Astrocyte (in vitro differentiated cells and primary cell): ENCODE measurements around the gene LRBA. TPM values are rescaled to one million over a fixed set of nuclear protein-coding genes. Genes with fewer than 3 reads are reported as not detected.

Experiments
- DNase-seq: peaks from one replicate; pipeline ENCODE4 v3.0.0-alpha.2; 2010; ENCODE audit warnings: low read depth
- FAIRE-seq: peaks from 2 replicates; lab custom pipeline; 2011; peaks lifted over from hg19 to GRCh38; lab: Jason Lieb, UNC
- H2AFZ ChIP-seq: 2 replicates; pipeline ENCODE4 v1.6.0; 2012; ENCODE audit warnings: low read depth, low read length, inconsistent platforms
- H3K27ac ChIP-seq: 2 replicates; pipeline ENCODE4 v1.5.1; 2011; ENCODE audit warnings: low read depth, low read length, inconsistent platforms
- H3K27me3 ChIP-seq: 2 replicates; pipeline ENCODE4 v1.6.0; 2011; ENCODE audit warnings: low read length, inconsistent platforms; ENCODE audit not compliant: insufficient read depth
- H3K36me3 ChIP-seq: 2 replicates; pipeline ENCODE4 v1.5.1; 2011; ENCODE audit warnings: low read length, inconsistent platforms; ENCODE audit not compliant: insufficient read depth
- H3K4me1 ChIP-seq: 2 replicates; pipeline ENCODE4 v1.5.1; 2011; ENCODE audit warnings: low read length, inconsistent platforms; ENCODE audit not compliant: insufficient read depth
- H3K4me2 ChIP-seq: 2 replicates; pipeline ENCODE4 v1.6.0; 2012; ENCODE audit warnings: low read length, inconsistent platforms
- H3K4me3 ChIP-seq: 2 replicates; pipeline ENCODE4 v1.5.1; 2011; ENCODE audit warnings: low read depth, mild to moderate bottlenecking, low read length, inconsistent platforms; ENCODE audit not compliant: insufficient read depth
- H3K79me2 ChIP-seq: 2 replicates; pipeline ENCODE4 v1.6.0; 2012; ENCODE audit warnings: mild to moderate bottlenecking, low read length, inconsistent platforms; ENCODE audit not compliant: insufficient read depth
- H3K9ac ChIP-seq: 2 replicates; pipeline ENCODE4 v1.6.0; 2012; ENCODE audit warnings: mild to moderate bottlenecking, low read length, inconsistent platforms
- H3K9me3 ChIP-seq: 2 replicates; pipeline ENCODE4 v1.5.1; 2012; ENCODE audit warnings: low read depth, mild to moderate bottlenecking, low read length, inconsistent platforms; ENCODE audit not compliant: insufficient read depth
- H4K20me1 ChIP-seq: 2 replicates; pipeline ENCODE4 v1.6.0; 2012; ENCODE audit warnings: low read length, inconsistent platforms; ENCODE audit not compliant: insufficient read depth
- H3K27ac Mint-ChIP-seq: one replicate; pipeline ENCODE4 v1.8.0; 2021; ENCODE audit warnings: mild to moderate bottlenecking, mixed read lengths; ENCODE audit not compliant: unreplicated experiment
- H3K27me3 Mint-ChIP-seq: one replicate; pipeline ENCODE4 v1.8.0; 2021; ENCODE audit warnings: low read depth, mixed read lengths; ENCODE audit not compliant: unreplicated experiment
- H3K36me3 Mint-ChIP-seq: one replicate; pipeline ENCODE4 v1.8.0; 2021; ENCODE audit warnings: low read depth, mixed read lengths; ENCODE audit not compliant: unreplicated experiment
- H3K4me1 Mint-ChIP-seq: one replicate; pipeline ENCODE4 v1.8.0; 2021; ENCODE audit warnings: low read depth, mixed read lengths; ENCODE audit not compliant: unreplicated experiment
- H3K4me3 Mint-ChIP-seq: one replicate; pipeline ENCODE4 v1.8.0; 2021; ENCODE audit warnings: mild to moderate bottlenecking, moderate library complexity, mixed read lengths; ENCODE audit not compliant: unreplicated experiment
- H3K9me3 Mint-ChIP-seq: one replicate; pipeline ENCODE4 v1.8.0; 2021; ENCODE audit warnings: mild to moderate bottlenecking, mixed read lengths; ENCODE audit not compliant: unreplicated experiment
- CTCF ChIP-seq: IDR thresholded peaks from 2 replicates; pipeline ENCODE4 v1.5.1; 2011; ENCODE audit warnings: low read depth, mild to moderate bottlenecking, inconsistent platforms, low read length, moderate library complexity; ENCODE audit not compliant: insufficient read depth
- EZH2 ChIP-seq: IDR thresholded peaks from 2 replicates; pipeline ENCODE4 v1.6.1; 2012; ENCODE audit warnings: mild to moderate bottlenecking, low read length, inconsistent platforms; ENCODE audit not compliant: insufficient read depth
- total RNA-seq: library from RNA; stranded (reverse); gene quantifications from 2 replicates; pipeline ENCODE4 v1.2.1, GENCODE V29; 2021

LRBA gene
- total RNA-seq, 1 donor from 2014 or later, result 25.3 TPM

- Histone ChIP-seq H2AFZ (no peak overlapping the region), H3K79me2 (no peaks in the 10 kb centered on the region), H3K27me3 (no peaks in the 10 kb centered on the region), H3K27ac (no peak overlapping the region), H3K36me3 (no peaks in the 10 kb centered on the region), H3K4me1 (no peaks in the 10 kb centered on the region), H3K9me3 (no peaks in the 10 kb centered on the region), H3K4me2 (no peak overlapping the region), H3K4me3 (no peak overlapping the region), H3K9ac (no peak overlapping the region), H4K20me1 (no peaks in the 10 kb centered on the region)
- Mint-ChIP-seq H3K4me3 (no peak overlapping the region), H3K36me3 (no peaks in the 10 kb centered on the region), H3K27me3 (no peaks in the 10 kb centered on the region), H3K4me1 (no peaks in the 10 kb centered on the region), H3K9me3 (no peaks in the 10 kb centered on the region), H3K27ac (no peak overlapping the region)
- TF ChIP-seq CTCF (no peak), EZH2 (no peak)
- FAIRE-seq (no peak), DNase-seq (peak; percentile 26)
Observed at GRCh38 chr4:150493851-150494250, 521.2 kb downstream of the LRBA start.

GRCh38 chr4:150491132-150492049 is 523.7 kb downstream of the LRBA start:
- no peaks in the 10 kb centered on the region for H3K36me3 Mint-ChIP-seq
- FAIRE-seq, result no peak
- DNase-seq, result no peak
- Histone ChIP-seq H3K4me2 (no peak overlapping the region), H3K79me2 (no peaks in the 10 kb centered on the region), H3K36me3 (no peaks in the 10 kb centered on the region), H3K9me3 (no peaks in the 10 kb centered on the region), H3K9ac (no peak overlapping the region), H2AFZ (no peak overlapping the region), H3K27me3 (no peaks in the 10 kb centered on the region), H3K27ac (no peak overlapping the region), H4K20me1 (no peaks in the 10 kb centered on the region), H3K4me1 (no peaks in the 10 kb centered on the region), H3K4me3 (no peak overlapping the region)
- no peaks in the 10 kb centered on the region for H3K4me1 Mint-ChIP-seq
- TF ChIP-seq EZH2 (no peak), CTCF (no peak)
- H3K27me3 Mint-ChIP-seq, result no peaks in the 10 kb centered on the region
- H3K9me3 Mint-ChIP-seq, result no peaks in the 10 kb centered on the region
- H3K4me3 Mint-ChIP-seq, result no peak overlapping the region
- no peak overlapping the region for H3K27ac Mint-ChIP-seq

GRCh38 chr4:150482581-150482980 is 532.5 kb downstream of the LRBA start:
- H3K27ac Mint-ChIP-seq, result no peak overlapping the region

More at GRCh38 chr4:150482581-150482980, 532.5 kb downstream of the LRBA start:
- Mint-ChIP-seq H3K36me3 (no peaks in the 10 kb centered on the region), H3K27me3 (no peaks in the 10 kb centered on the region), H3K9me3 (no peaks in the 10 kb centered on the region), H3K4me3 (no peak overlapping the region), H3K4me1 (no peaks in the 10 kb centered on the region)
- H3K27me3 ChIP-seq, result no peaks in the 10 kb centered on the region
- DNase-seq (no peak), FAIRE-seq (no peak)
- H3K27ac ChIP-seq, result no peak overlapping the region
- H3K36me3 ChIP-seq, result no peaks in the 10 kb centered on the region
- H3K4me3 ChIP-seq, result no peak overlapping the region
- no peak overlapping the region for H3K9ac ChIP-seq
- H2AFZ ChIP-seq, result no peak overlapping the region
- H3K4me2 ChIP-seq, result no peak overlapping the region
- H3K4me1 ChIP-seq, result no peaks in the 10 kb centered on the region
- H3K79me2 ChIP-seq, result no peaks in the 10 kb centered on the region
- no peaks in the 10 kb centered on the region for H3K9me3 ChIP-seq
- TF ChIP-seq CTCF, result no peak
- no peak for TF ChIP-seq EZH2
- H4K20me1 ChIP-seq, result no peaks in the 10 kb centered on the region
